HG02763 (cell line): ENCODE data around the gene FANCI.

Source experiments
- ATAC-seq: cut with Tn5 transposase; IDR thresholded peaks from one replicate; pipeline ENCODE4 v1.9.1; 2021; ENCODE audit warnings: mild to moderate bottlenecking, moderate library complexity; ENCODE audit not compliant: unreplicated experiment

Gene FANCI

DNA sequence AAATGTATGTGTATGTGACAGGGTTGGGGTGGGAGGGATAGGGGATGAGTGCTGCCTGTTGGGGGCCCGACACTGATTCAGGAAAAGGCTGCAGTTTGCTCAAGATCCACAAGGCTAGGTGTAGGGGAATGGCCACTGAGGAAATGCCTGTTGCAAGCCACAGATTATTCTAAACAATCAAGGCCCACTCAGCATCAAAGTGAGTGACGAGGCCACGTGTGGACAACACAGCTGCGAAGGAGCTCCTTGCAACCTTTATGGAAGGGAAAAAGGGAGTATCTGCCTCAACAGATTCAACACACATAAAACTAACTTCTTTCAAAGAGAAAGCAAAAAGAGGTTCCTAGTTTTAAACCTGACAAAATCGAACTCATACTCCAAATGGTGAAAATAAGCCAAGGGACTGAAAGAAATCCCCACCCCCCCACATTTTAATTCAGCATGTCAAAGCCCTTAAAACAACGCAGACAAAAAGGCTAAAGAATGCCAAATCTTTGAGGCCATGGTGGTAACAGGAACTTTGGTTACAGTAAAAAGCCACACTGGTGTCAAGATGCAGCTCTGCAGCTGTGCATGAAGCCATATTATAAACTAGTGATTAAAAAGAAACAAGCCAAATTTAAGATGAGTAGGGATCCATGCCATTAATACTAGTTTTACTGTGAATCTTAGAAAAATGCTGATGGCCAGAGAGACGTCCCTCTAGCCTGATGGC lies 87.3 kb downstream of the FANCI start:
- no peak for ATAC-seq

DNA sequence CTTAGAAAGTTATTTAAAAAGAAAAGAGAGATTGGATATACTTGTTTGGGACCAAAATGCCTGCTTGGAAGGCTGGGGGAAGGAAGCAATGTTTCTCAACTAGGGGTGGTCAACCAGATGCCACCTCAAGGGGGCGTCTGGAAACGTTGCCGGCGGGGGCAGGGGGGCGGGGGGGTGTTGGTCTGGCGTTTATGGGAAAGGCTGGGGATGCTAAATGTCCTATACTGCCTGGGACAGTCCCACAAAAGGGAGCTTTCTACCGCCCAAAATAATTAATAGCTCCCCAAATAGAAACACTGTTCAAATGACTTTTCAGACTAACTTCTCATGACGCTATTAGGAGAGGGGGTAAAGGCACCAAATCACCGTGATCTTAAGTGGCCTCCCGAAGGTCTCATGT lies 88.7 kb downstream of the FANCI start:
- ATAC-seq = no peak

DNA sequence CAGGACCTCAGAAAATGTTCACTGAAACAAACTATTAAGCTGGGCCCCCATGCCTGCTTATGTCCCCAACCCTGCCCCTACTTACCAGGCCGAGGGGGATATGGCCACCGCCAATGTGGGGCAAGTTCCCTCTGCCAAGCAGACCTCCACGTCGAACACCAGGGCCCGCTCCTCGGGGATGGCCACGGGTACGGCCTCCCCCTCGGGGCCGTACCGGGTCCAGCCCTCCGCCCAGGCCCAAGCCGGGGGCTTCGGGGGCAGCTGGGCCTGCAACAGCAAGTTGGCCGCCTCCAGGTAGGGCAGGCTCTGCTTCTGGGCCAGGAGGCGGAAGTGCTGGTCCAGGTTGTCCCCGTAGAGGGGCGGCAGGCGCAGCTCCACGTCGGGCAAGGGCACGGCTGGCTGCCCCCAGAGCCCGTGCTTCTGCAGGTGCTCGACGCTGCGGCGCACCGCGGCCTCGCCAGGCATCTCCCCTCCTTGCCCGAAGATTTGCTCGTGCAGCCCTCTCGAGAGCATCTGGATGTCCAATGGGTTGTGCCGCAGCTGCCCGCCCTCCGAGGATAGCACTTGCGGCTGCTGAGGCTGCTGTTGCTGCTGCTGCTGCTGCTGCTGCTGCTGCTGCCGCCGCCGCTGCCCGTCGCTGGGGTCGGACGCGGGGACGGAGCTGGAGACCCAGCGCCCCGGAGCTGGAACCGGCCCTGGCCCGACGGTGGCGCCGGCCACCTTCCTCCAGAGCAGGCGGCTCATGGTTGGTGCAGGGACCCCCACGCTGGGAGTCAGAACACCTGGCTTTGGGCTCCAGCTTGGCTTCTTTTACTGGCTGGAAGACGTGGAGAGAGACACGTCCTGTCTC lies 89.5 kb downstream of the FANCI start:
- no peak for ATAC-seq

DNA sequence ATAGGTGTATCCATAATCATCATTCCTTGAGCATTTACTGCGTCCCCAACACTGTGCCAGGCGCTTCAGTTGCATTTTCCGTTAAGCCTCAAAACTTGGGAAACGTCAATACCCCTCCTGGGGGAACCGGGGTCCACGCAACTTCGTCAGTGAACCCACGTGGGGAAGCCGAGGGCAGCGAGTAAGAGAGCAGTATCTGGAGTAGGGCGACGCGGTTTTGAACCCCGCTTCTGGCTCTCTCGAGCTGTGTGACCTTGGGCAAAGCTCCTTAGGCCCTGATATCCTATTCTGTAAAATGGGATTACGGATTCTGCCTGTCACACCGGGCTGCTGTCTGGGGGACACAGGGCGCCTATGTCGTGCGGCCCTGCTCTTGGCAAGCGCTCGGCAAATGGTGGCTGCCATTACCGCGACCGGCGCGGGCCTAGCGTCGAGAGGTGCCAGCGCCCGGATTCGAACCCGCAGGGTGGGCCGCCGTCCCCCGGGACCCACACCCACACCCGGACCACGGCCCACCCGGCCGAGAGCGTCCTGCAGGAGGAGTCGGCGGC lies 90.3 kb downstream of the FANCI start:
- no peak for ATAC-seq

DNA sequence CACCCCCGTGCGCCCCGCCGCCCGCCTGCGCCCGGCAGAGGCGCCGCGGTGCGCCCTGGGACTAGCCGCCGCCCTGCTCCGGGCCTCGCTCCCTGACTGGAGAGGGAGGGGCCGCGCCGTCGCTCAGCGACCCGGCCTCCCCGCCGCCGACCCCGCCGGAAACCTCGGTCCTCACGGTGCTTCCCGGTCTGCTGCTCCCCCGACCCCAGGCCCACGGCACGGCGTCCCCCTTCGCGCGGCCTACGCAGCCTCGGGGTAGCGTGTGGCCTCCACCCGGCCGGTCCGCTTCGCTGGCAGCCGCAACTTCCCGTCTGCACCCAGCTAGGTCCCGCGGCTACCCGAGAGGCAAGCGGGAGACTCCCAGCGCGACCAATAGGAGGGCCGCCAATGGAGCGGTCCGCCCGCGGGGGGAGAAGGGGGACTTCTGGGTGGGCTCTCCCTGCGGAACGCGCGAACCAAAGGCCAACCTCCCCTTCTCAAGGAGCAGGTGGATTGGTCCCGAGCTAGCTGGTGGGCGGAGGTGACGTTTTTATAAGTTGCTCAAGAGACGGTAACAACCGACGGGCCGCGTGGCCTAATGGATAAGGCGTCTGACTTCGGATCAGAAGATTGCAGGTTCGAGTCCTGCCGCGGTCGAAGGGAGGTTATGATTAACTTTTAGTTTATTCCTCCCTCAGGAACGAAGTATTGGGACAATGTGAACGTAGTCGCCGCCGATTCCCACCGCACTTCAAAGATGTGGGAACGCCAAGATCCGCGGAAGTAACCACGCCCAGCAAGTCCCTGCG lies 90.9 kb downstream of the FANCI start, which contains the start of gene POLG:
POLG (minus strand) TSS at position 315 of the 788 bp plus-strand sequence. CDS start 1,070 bp downstream, outside the sequence.
- ATAC-seq = peak; percentile 88

DNA sequence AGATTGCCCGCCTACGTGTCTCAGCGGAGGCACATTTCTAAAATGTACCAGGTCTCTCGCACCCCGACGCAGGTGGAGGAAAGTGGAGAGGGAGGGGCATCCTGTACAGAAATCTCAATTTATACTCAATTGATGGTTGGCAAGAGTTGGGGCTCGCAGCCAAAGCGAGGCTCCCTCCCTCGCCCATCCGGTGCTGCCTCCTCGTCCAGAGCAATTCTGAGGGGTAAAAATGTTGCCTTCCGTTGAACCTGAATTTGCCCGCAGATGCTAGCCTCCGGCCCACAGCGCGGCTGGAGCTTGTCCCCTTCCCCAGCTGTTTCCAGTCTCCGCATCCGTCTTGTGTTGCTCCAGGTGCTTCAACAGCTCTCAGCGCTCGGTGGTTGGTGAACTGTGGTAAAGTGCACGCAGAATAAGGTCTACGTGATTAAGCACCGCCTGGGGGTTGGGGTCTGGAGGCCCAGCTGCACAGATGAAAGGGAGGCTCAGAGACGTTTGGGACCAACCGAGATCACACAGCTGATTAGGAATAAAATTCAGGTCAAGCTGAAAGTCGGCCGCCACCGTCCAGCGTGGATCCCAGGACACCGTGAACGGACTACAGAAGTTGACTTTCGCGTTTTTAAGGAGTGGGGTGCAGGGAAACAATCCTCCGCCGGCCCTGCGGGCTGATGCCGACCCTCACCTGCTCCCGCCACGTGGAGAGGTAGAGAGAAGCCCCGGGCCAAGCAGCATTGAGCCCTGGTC lies 91.7 kb downstream of the FANCI start:
- ATAC-seq = no peak

DNA sequence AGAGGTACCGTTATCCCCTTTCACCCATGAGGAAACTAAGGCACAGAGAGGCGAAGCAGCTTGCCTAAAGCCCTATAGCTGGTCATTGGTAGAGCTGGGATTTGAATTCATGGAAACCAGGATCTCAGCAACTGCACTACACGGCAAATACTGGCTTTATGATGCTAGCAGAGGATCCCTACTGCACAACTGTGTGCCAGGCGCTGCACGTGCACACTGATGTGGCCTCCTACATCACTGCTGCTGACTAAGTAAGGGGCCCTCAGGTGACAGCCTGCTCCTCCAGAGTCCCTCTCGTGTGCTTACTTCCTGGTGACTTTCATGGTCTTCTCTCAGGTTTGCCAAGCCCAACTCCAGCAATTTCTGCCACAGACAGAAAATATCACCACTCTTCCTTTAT lies 94.3 kb downstream of the FANCI start:
- no peak for ATAC-seq

DNA sequence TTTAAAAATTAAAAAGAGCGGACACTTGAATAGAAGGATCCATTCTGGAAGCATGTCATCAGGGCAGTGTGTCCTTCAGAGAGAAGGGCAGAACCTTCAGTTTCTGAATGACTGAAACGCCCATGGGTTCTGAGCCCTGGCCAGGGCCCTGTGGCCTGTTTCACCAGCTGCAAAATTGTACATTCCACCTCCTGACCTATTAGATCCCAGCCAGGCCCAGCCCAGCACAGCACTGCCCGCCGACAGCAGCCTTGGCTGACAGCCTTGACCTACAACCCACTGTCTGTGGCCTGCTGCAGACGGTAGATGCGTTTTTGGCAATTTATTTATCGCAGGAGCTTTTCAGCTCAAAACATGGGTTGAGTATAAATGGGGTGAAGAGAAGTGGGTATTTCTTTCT lies 96.8 kb downstream of the FANCI start:
- ATAC-seq = no peak

DNA sequence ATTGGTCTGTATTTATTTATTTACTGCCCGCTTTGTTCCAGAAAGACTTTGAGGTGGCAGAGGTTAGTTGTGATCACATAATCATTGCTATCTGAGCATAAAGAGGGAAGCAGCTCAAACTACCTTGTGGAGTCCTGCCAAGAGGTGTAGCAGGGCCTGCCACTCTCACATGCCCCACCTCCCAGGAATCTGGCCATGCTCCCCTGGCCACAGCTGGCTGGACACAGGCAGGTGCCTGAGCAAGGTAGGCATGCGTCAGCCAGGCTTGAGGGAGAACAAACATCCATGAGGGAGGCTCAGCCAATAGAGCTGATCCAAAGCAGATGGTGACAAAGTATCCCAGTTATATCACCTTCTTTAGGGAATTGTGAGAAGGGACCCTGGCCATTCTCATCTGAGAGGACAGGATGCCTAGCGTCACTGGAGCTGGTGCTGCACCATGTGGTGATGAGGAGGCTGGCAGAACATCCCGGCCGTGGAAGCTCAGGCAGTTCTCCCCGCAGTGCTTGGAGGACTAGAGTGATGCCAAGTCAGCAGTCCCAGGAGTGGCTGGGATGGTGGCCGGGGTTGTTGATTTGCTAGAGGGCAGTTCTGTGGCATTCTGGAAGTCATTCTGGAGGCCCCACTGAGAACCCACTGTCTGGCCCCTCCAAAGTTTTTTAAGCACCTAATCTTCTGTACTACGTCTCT lies 97.7 kb downstream of the FANCI start:
- ATAC-seq = no peak

DNA sequence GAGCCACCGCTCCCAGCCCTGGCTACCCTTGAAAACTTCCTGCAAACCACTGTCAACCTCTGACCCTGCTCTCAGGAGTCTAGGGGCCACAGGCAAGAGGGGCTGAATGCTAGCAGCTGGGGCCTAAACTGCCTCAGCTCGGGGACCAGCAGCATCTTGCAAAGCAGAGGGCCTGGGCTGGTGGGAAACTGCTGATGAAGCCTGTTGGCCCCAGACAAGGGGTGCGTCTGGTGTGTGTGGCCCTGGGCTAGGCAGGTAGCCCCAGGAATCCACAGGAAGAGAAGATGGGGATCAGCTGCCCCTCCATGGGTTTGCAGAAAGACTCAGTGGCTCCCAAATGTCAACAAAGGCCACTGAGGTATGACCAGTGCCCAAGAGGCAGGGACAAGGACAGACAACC lies 99.1 kb downstream of the FANCI start:
- ATAC-seq = no peak

DNA sequence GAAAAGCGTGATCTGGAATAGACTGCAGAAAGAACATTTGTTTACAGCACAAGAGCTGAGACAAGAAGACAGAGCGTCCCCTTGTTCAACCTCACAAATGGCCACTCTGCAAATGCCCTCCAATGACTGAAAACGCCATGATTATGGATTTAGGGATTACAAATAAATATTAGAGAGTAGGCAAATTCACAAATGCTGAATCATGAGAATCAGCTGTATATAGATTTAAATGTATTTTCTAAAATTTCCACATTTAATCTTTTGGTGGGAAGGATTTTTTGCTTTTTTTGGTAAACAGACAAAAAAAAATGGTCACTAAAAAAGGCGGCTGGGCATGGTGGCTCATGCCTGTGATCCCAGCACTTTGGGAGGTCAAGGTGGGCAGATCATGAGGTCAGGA lies 101.5 kb downstream of the FANCI start:
- ATAC-seq = no peak

DNA sequence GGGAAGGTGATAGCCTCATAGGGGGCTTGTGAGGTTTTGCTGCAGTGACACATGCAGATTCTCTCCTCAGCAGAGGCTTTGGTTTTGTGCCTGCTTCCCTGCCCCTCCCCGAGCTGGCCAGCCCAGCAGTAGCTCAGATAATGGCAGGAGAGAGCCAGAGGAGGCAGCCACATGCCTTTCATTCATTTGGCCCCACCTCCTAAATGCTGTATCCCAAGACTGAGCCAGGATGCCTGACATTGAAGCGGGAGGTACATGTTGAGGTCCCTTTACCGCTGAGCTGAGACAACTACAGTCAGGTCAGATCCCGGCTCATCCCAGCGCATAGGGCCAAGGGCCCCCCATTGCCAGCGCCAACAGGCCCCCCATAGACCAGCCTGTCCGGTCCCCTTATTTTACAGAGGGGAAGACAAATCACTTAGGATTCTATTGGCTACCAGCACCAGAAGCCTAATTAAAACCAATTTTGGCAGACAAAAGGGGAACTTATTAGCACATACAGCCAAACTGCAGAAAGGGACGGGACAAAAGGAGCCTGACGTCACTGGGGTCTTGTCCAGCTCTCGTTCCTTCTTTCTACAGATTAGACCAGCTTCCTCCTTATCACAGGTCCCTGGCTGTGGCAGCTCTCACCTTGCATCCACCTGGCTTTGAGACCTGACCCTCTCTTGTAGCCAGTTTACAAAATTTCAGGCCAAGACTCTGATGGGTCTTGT lies 102.9 kb downstream of the FANCI start:
- ATAC-seq = no peak

DNA sequence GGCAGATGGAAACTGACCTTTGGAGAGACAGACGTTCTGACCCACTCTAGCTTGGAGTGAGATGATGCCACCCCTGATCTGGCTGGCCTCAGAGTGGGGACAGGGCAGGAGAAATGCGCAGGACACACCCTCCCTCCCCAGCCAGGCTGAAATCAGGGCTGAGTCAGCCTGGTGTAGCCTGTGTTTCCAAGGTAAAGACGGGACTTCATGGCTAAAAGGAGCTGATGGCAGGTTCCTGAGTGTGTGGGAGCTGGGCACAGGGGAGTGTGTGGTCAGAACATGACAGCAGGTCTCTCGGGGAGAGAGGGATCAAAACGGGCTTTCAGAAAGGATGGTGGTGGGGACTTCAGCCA lies 105.4 kb downstream of the FANCI start:
- ATAC-seq = no peak

DNA sequence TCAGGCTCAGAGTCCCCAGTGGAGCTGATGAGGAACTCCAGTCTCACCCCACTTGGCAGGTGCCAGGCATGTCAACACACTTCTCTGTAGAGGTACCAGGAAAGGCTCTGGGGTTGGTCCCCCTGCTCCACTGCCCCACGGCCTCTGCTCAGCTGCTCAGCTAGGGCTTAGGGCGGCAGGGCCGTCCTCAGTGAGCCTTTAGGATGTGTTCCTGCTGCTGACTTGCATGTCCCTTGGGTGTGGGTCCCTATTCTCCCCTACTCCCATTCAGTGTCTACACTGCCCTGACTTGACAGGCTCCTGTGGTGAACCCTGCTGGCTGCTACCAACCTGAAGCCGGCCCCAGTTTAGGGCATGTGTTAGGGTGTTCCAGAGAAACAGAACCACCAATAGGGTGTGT lies 108.7 kb downstream of the FANCI start:
- ATAC-seq = no peak

DNA sequence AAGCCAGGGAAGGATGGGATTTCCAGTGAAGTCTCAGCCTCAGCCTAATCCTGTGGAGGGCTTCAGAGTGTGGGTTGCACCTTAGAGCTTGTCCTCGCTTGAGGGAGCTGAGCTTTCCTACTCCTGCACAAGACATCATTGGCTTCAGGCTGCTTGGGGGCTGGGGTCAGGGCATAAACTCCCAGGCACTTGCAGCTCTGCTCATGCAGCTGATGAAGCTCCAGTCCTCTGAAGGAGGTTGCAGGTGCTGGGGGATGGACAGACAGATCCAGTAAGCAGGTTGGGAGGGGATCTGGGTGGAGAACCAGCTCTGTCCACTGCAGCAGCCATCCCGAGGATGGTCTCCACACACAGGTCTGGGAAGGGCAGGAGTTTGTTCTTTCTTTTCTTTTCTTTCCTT lies 110.2 kb downstream of the FANCI start:
- no peak for ATAC-seq

DNA sequence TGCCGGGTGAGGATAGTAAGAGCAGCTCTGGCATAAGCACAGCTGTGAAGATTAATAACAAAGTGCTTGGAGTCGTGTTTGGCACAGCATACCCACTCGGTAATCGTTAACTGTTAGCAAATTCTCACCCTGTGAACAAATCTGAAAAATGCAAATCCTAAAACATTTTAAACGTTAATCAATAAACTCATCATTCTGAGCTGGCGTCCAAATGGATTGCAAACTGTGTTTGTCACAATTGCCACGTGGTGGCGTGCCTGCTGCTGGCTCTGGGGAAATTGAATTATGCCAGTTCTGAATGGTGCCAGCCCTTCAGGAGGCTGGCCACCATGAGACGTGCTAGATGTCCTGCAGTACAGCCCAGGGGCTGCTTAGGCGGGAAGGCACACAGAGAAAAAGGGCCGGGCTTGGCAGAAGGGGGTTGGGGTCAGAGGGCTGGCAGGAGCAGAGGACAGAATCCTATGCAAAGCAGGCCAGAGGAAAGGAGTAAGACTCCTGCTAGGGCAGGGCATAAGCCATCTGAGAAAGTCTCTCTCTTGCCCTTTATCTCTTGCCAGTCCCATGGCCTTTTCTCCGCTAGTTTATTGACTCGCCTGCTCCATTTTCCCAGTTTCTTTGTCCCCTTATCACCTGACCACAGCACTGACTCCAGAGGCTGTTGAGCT lies 113.0 kb downstream of the FANCI start:
- no peak for ATAC-seq

DNA sequence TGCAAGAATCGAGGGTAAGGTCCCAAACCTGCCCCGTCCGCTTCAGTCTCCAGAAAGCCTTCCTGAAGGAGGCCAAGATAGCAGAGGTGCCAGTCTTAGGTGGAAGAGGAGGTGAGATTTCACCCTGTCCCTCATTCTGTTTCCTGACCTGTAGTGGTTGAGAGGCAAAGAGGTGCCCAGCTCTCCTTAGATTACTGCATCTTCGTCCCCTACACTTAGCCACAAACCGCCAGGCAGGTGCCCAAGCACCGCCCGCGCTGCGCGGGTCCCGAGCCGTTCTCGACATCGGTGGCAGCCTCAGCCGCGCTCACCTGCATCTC lies 114.6 kb downstream of the FANCI start:
- no peak for ATAC-seq

DNA sequence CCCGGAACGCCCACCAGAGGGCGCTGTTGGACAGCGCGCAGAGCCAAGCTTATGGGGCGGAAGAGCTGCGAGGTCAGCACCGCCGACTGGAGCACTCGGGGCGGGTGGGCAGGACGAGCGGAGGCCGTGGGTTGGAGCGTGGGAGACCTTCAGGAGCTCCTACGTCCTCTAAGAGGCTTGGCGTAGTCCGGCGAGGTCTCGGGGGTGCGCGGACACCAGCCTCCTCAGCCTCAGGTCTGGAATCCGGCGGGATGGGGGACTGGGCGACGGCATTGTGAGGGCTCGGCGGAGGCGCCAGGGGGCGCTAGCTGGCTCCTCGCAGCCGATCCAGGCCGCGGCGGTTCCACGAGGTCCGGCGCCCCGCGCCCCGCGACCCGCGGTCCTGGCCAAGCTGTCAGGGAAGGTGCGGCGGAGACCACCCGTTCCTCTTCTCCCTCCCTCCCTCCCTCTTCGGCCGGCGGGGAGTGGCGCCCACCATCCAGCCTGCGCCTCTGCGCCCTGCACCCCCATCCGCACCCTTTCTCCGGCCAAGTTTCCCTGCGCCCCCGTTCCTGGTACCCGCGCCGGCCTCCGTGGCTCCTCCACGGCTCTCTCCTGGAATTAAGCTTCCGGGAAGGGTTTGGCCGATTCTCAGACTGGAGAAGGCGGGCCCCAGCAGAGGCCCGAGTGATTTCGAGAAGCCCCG lies 115.1 kb downstream of the FANCI start:
- ATAC-seq = peak; percentile 90
